Nephron (organoid): ENCODE results near the gene MT1M.
A peak's percentile ranks its signal among the peaks of the same experiment; 100 is the strongest.

Experiments used
- H3K27ac Mint-ChIP-seq, 3 experiments: 2 replicates each; pipeline ENCODE4 v1.8.0; 2020; ENCODE audit warnings: mixed read lengths in 3 of 3, mild to moderate bottlenecking in 2 of 3, moderate library complexity in 1 of 3
- H3K27me3 Mint-ChIP-seq: 2 replicates; pipeline ENCODE4 v1.8.0; 2021; ENCODE audit warnings: low read depth, mild to moderate bottlenecking, moderate library complexity, mixed read lengths
- H3K36me3 Mint-ChIP-seq: 2 replicates; pipeline ENCODE4 v1.8.0; 2020; ENCODE audit warnings: low read depth, mixed read lengths
- H3K4me1 Mint-ChIP-seq: 2 replicates; pipeline ENCODE4 v1.8.0; 2020; ENCODE audit warnings: mixed read lengths
- H3K4me3 Mint-ChIP-seq, 3 experiments: 2 replicates each; pipeline ENCODE4 v1.8.0; 2020; ENCODE audit warnings: mild to moderate bottlenecking in 3 of 3, mixed read lengths in 3 of 3, moderate library complexity in 2 of 3
- H3K9me3 Mint-ChIP-seq: 2 replicates; pipeline ENCODE4 v1.8.0; 2020; ENCODE audit warnings: mixed read lengths
- TF ChIP-seq, protein P1 (sequence below), 3 experiments: fragments of 200-600 bp; sonication (generic); IDR thresholded peaks; one replicate each; pipeline ENCODE4 v1.5.0; 2021; ENCODE audit warnings: antibody characterized with exemption in 3 of 3; ENCODE audit not compliant: unreplicated experiment in 3 of 3

The MT1M gene

DNA sequence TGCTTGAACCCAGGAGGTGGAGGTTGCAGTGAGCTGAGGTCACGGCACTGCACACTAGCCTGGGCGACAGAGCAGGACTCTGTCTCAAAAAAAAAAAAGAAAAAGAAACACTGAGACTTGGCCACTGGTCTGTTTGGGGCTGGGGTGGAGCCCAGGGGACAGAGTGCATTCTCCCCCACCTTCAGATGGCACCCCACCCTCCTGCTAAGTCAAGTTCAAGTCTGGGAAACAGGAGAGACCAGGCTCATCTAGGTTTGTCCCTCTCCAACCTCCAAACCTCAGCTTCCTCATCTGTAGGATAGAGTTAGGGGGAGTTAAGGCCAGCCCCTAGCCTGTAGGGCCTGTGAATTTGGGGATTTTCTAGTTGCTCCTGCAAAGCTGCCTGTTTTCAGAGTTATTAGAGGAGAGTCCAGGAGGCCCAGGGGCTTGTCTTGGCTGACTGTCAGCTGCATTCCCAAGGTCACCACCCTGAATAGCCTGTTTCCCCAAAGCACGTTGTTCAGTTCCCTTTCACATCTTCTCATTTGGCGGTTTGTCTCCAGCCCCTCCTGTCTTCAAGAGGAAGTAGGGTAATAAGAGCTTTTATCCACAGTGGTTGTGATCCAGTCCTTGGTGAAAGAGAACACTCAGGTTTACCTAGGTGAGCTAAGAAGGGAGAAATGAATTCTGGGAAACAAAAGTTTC lies 40.9 kb upstream of the MT1M start:
- Mint-ChIP-seq H3K9me3 (no peaks in the 10 kb centered on the region), H3K27me3 (peaks cover 88% of the 10 kb centered on the region), H3K4me3 (peak overlapping the region in 1 of 3 experiments; percentile 29), H3K27ac (no peak overlapping the region), H3K4me1 (peaks cover 7% of the 10 kb centered on the region), H3K36me3 (no peaks in the 10 kb centered on the region)
- TF ChIP-seq, protein P1, sequence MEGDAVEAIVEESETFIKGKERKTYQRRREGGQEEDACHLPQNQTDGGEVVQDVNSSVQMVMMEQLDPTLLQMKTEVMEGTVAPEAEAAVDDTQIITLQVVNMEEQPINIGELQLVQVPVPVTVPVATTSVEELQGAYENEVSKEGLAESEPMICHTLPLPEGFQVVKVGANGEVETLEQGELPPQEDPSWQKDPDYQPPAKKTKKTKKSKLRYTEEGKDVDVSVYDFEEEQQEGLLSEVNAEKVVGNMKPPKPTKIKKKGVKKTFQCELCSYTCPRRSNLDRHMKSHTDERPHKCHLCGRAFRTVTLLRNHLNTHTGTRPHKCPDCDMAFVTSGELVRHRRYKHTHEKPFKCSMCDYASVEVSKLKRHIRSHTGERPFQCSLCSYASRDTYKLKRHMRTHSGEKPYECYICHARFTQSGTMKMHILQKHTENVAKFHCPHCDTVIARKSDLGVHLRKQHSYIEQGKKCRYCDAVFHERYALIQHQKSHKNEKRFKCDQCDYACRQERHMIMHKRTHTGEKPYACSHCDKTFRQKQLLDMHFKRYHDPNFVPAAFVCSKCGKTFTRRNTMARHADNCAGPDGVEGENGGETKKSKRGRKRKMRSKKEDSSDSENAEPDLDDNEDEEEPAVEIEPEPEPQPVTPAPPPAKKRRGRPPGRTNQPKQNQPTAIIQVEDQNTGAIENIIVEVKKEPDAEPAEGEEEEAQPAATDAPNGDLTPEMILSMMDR (IDR thresholded peaks at IDR 0.05; ENCODE audit: unreplicated experiment in 3 of 3): no peak

DNA sequence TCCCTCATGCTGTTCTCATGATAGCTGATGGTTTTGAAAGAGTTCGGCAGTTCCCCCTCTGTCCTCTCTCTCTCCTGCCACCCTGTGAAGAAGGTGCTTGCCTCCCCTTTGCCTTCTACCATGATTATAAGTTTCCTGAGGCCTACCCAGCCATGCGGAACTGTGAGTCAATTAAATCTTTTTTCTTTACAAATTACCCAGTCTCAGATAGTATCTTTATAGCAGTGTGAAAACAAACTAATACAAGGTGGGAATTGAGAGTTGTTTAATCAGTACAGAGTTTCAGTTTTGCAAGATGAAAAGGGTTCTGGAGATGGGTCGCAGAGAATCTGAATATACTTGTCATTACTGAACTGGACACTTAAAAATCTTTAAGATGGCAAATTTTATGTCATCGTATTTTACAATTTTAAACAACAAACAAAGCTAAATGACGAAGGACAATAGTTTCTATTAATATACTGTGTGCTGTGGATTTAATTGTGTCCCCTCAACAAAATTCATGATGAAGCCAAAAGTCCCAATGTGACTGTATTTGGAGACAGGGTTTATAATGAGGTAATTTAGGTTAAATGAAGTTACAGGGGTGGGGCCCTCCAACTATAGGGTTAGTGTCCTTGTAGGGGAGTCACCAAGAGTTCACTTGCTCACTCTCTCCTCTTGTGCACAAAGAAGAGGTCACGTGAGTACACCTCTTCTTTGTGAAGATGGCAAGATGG lies 38.7 kb upstream of the MT1M start:
- H3K4me3 Mint-ChIP-seq: no peak overlapping the region
- peaks cover 7% of the 10 kb centered on the region for H3K4me1 Mint-ChIP-seq
- H3K27me3 Mint-ChIP-seq: peaks cover 85% of the 10 kb centered on the region
- H3K27ac Mint-ChIP-seq: no peak overlapping the region
- H3K36me3 Mint-ChIP-seq: no peaks in the 10 kb centered on the region
- H3K9me3 Mint-ChIP-seq: peaks cover 2% of the 10 kb centered on the region
- TF ChIP-seq, protein P1 (IDR thresholded peaks at IDR 0.05; ENCODE audit: unreplicated experiment in 3 of 3): no peak

DNA sequence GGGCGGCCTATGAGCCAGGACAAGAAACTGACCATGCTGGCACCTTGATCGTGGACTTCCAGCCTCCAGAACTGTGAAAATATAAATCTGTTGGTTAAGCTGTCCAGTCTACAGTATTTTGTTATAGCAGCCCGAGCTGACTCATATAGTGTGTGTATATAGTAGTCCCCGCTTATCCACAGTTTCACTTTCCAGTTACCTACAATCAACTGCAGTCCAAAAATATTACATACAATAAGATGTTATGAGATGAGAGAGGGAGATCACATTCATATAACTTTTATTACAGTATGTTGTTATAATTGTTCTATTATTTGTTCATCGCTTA lies 38.2 kb upstream of the MT1M start:
- TF ChIP-seq, protein P1 (IDR thresholded peaks at IDR 0.05; ENCODE audit: unreplicated experiment in 3 of 3): no peak
- H3K9me3 Mint-ChIP-seq: peaks cover 2% of the 10 kb centered on the region
- H3K4me3 Mint-ChIP-seq: no peak overlapping the region
- peaks cover 7% of the 10 kb centered on the region for H3K4me1 Mint-ChIP-seq
- H3K36me3 Mint-ChIP-seq: no peaks in the 10 kb centered on the region
- no peak overlapping the region for H3K27ac Mint-ChIP-seq
- H3K27me3 Mint-ChIP-seq: peaks cover 80% of the 10 kb centered on the region

DNA sequence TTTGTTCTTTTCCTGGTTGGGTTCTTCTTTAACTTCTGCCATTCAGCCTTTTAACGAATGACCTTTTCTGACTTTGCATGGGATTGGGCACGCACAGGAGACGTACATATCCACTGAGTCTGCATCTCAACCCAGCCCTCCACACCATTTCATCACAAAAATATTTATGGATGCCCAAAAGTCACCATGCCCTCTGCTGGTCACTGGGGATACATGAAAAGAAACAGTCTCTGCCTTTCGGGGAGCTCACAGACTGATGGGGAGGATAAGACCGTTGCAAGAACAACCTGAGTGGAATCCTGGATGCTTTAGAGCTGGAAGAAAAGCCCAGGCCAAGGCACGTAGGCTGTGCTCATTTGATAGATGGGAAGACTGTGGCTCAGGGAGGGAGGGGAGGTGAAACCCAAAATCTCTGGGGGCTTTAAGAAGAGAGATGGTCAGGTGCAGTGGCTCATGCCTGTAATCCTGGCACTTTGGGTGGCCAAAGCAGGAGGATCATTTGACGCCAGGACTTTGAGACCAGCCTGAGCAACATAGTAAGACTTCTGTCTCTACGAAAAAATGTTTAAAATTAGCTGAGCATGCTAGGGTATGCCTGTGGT lies 32.0 kb upstream of the MT1M start:
- Mint-ChIP-seq H3K4me3 (no peak overlapping the region), H3K4me1 (no peaks in the 10 kb centered on the region), H3K36me3 (no peaks in the 10 kb centered on the region), H3K9me3 (peaks cover 2% of the 10 kb centered on the region), H3K27ac (no peak overlapping the region), H3K27me3 (peaks cover 56% of the 10 kb centered on the region)
- TF ChIP-seq, protein P1 (IDR thresholded peaks at IDR 0.05; ENCODE audit: unreplicated experiment in 3 of 3): peak; percentile 36 to 41 (median 40)

DNA sequence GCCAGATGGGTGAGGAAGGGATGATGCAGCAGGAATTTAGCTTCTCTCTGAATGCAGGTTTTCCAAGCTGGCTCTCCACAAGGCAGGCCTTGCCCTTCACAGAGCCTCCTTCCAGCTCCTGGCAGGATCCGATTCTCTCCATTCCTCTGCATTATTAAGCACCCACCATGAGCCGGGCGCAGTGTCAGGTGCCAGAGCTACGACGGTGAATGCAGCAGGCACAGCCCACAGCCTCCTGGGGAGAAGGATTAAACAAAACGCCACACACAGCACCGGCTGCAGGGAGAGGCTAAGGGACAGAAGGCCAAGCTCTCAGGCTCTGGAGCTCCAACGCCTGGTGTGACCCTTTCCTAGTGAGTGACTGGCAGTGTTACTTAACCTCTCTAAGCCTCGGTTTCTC lies 31.1 kb upstream of the MT1M start:
- H3K27me3 Mint-ChIP-seq: peaks cover 54% of the 10 kb centered on the region
- peaks cover 3% of the 10 kb centered on the region for H3K4me1 Mint-ChIP-seq
- peaks cover 2% of the 10 kb centered on the region for H3K9me3 Mint-ChIP-seq

More for the DNA sequence above, 31.1 kb upstream of the MT1M start:
- Mint-ChIP-seq H3K36me3 (no peaks in the 10 kb centered on the region), H3K27ac (no peak overlapping the region), H3K4me3 (no peak overlapping the region)
- TF ChIP-seq, protein P1 (IDR thresholded peaks at IDR 0.05; ENCODE audit: unreplicated experiment in 3 of 3): no peak
